Caco-2 (cell line): Measurements from ENCODE around the gene HS3ST4. TPM values are rescaled to one million over a fixed set of nuclear protein-coding genes. Genes with fewer than 3 reads are reported as not detected.

Source experiments
- BruUV-seq: library from RNA; stranded (reverse); fragments of 400-500 nt; replicated peaks from 2 replicates; lab custom pipeline; 2021; lab: Mats Ljungman, UMichigan
- CTCF ChIA-PET: fragments of 300-600 bp; sonication (Branson Sonifier 250); formaldehyde crosslinking; loops from one replicate; lab custom pipeline; 2022; ENCODE audit warnings: antibody characterized with exemption; lab: Charles Lee
- POLR2A ChIA-PET: fragments of 300-600 bp; sonication (Branson Sonifier 250); formaldehyde crosslinking; loops from one replicate; lab custom pipeline; 2022; ENCODE audit warnings: antibody characterized with exemption; lab: Charles Lee
- DNase-seq, 2 experiments: peaks; one replicate each; pipeline versions ENCODE4 v3.0.0 to v3.0.0-alpha.2; 2020 to 2022
- H3K27me3 ChIP-seq: replicated peaks from 2 replicates; pipeline ENCODE4 v1.6.0; 2011; ENCODE audit warnings: low read length; ENCODE audit not compliant: control insufficient read depth, insufficient read depth
- H3K36me3 ChIP-seq: 2 replicates; pipeline ENCODE4 v1.5.1; 2011; ENCODE audit warnings: low read length; ENCODE audit not compliant: control insufficient read depth, insufficient read depth
- H3K4me1 ChIP-seq: fragments of 250-450 bp; sonication (Bioruptor Pico); 2 replicates; pipeline ENCODE4 v1.5.1; 2020; ENCODE audit warnings: mild to moderate bottlenecking
- H3K4me3 ChIP-seq: 2 replicates; pipeline ENCODE4 v1.5.1; 2011; ENCODE audit warnings: low read depth, mild to moderate bottlenecking, control low read depth, low read length
- H3K9me3 ChIP-seq: fragments of 250-450 bp; sonication (Bioruptor Pico); 2 replicates; pipeline ENCODE4 v1.5.1; 2020; ENCODE audit warnings: mild to moderate bottlenecking, moderate library complexity
- H3K27ac Mint-ChIP-seq: one replicate; pipeline ENCODE4 v1.8.0; 2022; ENCODE audit warnings: mixed read lengths; ENCODE audit not compliant: unreplicated experiment
- H3K27me3 Mint-ChIP-seq: one replicate; pipeline ENCODE4 v1.8.0; 2022; ENCODE audit warnings: mixed read lengths; ENCODE audit not compliant: insufficient read depth, unreplicated experiment
- H3K36me3 Mint-ChIP-seq: one replicate; pipeline ENCODE4 v1.8.0; 2022; ENCODE audit warnings: mild to moderate bottlenecking, mixed read lengths; ENCODE audit not compliant: insufficient read depth, unreplicated experiment
- H3K4me1 Mint-ChIP-seq: one replicate; pipeline ENCODE4 v1.8.0; 2022; ENCODE audit warnings: low read depth, mixed read lengths; ENCODE audit not compliant: unreplicated experiment
- H3K4me3 Mint-ChIP-seq: one replicate; pipeline ENCODE4 v1.8.0; 2022; ENCODE audit warnings: mild to moderate bottlenecking, moderate library complexity, mixed read lengths; ENCODE audit not compliant: unreplicated experiment
- H3K9me3 Mint-ChIP-seq: one replicate; pipeline ENCODE4 v1.8.0; 2022; ENCODE audit warnings: mixed read lengths; ENCODE audit not compliant: unreplicated experiment
- CTCF ChIP-seq, 2 experiments: fragments of 200-600 bp in 1 of 2; IDR thresholded peaks; 1 replicate in 1 of 2; 2 replicates in 1 of 2; pipeline versions ENCODE4 v1.5.1 to v1.8.0; 2011 to 2022; ENCODE audit warnings: antibody characterized with exemption in 1 of 2, control low read depth in 1 of 2, inconsistent platforms in 1 of 2, low read depth in 1 of 2, low read length in 1 of 2, mild to moderate bottlenecking in 1 of 2, moderate library complexity in 1 of 2; ENCODE audit not compliant: insufficient read depth in 1 of 2, severe bottlenecking in 1 of 2, unreplicated experiment in 1 of 2
- intact Hi-C: fragments of 100-400 bp; cut with micrococcal nuclease; formaldehyde crosslinking; loops from one replicate; pipeline ENCODE4 v1.10.0; 2022; ENCODE audit not compliant: unreplicated experiment
- total RNA-seq: library from RNA; stranded (reverse); gene quantifications from 2 replicates; pipeline ENCODE4 v1.2.3, GENCODE V29; 2022

Gene HS3ST4
- total RNA-seq, 1 experiment from 2014 or later = 0.11 TPM

GRCh38 chr16:25799816-25800215 is 108.1 kb downstream of the HS3ST4 start:
- Mint-ChIP-seq H3K4me1 (no peaks in the 10 kb centered on the region), H3K4me3 (no peak overlapping the region), H3K27ac (no peak overlapping the region), H3K9me3 (no peaks in the 10 kb centered on the region), H3K27me3 (peaks cover 13% of the 10 kb centered on the region), H3K36me3 (no peaks in the 10 kb centered on the region)
- no peak for TF ChIP-seq CTCF (IDR thresholded peaks at IDR 0.05; ENCODE audit: insufficient read depth in 1 of 2, low read depth in 1 of 2, low read length in 1 of 2, severe bottlenecking in 1 of 2, unreplicated experiment in 1 of 2)
- no peak for DNase-seq
- H3K4me3 ChIP-seq = no peak overlapping the region
- H3K4me1 ChIP-seq = no peaks in the 10 kb centered on the region
- intact Hi-C loops = no loop called here
- H3K36me3 ChIP-seq = no peaks in the 10 kb centered on the region
- H3K27me3 ChIP-seq = no peaks in the 10 kb centered on the region
- BruUV-seq = no TSS peak
- CTCF ChIA-PET = no interaction called here
- no peaks in the 10 kb centered on the region for H3K9me3 ChIP-seq
- POLR2A ChIA-PET = no interaction called here

GRCh38 chr16:25812215-25812614 is 120.5 kb downstream of the HS3ST4 start:
- ChIA-PET CTCF (no interaction called here), POLR2A (no interaction called here)
- no peak overlapping the region for H3K4me3 ChIP-seq
- DNase-seq = no peak
- no peak overlapping the region for H3K27ac Mint-ChIP-seq
- H3K4me3 Mint-ChIP-seq = no peak overlapping the region
- BruUV-seq = no TSS peak
- H3K4me1 Mint-ChIP-seq = no peaks in the 10 kb centered on the region
- intact Hi-C loops = no loop called here
- no peaks in the 10 kb centered on the region for H3K9me3 ChIP-seq
- H3K9me3 Mint-ChIP-seq = no peaks in the 10 kb centered on the region
- no peaks in the 10 kb centered on the region for H3K4me1 ChIP-seq
- no peaks in the 10 kb centered on the region for H3K36me3 Mint-ChIP-seq
- no peaks in the 10 kb centered on the region for H3K27me3 ChIP-seq
- peaks cover 12% of the 10 kb centered on the region for H3K27me3 Mint-ChIP-seq
- no peaks in the 10 kb centered on the region for H3K36me3 ChIP-seq
- TF ChIP-seq CTCF (IDR thresholded peaks at IDR 0.05; ENCODE audit: insufficient read depth in 1 of 2, low read depth in 1 of 2, low read length in 1 of 2, severe bottlenecking in 1 of 2, unreplicated experiment in 1 of 2) = no peak

GRCh38 chr16:25817295-25817694 is 125.5 kb downstream of the HS3ST4 start:
- H3K27ac Mint-ChIP-seq = no peak overlapping the region
- H3K4me3 Mint-ChIP-seq = no peak overlapping the region
- Histone ChIP-seq H3K4me3 (no peak overlapping the region), H3K27me3 (no peaks in the 10 kb centered on the region), H3K4me1 (no peaks in the 10 kb centered on the region), H3K9me3 (no peaks in the 10 kb centered on the region), H3K36me3 (no peaks in the 10 kb centered on the region)
- H3K4me1 Mint-ChIP-seq = no peaks in the 10 kb centered on the region
- peaks cover 9% of the 10 kb centered on the region for H3K27me3 Mint-ChIP-seq
- no peaks in the 10 kb centered on the region for H3K9me3 Mint-ChIP-seq
- CTCF ChIA-PET = no interaction called here
- no TSS peak for BruUV-seq
- intact Hi-C loops = no loop called here
- no peak for DNase-seq
- POLR2A ChIA-PET = no interaction called here
- H3K36me3 Mint-ChIP-seq = no peaks in the 10 kb centered on the region
- no peak for TF ChIP-seq CTCF (IDR thresholded peaks at IDR 0.05; ENCODE audit: insufficient read depth in 1 of 2, low read depth in 1 of 2, low read length in 1 of 2, severe bottlenecking in 1 of 2, unreplicated experiment in 1 of 2)
